Sciatic nerve (tissue), 2 donors: ENCODE results near the gene HOMER2. TPM values are rescaled to one million over a fixed set of nuclear protein-coding genes. Genes with fewer than 3 reads are reported as not detected.
"Not testable (repeated sequence)": the region's sequence is repeated elsewhere in the genome, so short reads cannot be mapped to it uniquely, and the experiment has no call there.

Source experiments
- ATAC-seq: fragments of 200-7000 bp; cut with Tn5 transposase; one replicate; pipeline ENCODE4 v1.9.1; 2020; ENCODE audit warnings: mild to moderate bottlenecking, moderate library complexity
- DNase-seq: peaks from one replicate; pipeline ENCODE4 v3.0.0-alpha.2; 2020; ENCODE audit warnings: low spot score
- intact Hi-C: fragments of 100-400 bp; cut with DNase I; formaldehyde crosslinking; loops from one replicate; pipeline ENCODE4 v1.14.2; 2022
- total RNA-seq: library from RNA; stranded (reverse); fragmentation: NEBNext Ultra II Directional; extraction: Animal tissue kit (Norgen Biotek cat#: 25700); gene quantifications from one replicate; pipeline ENCODE4 v1.2.1, GENCODE V29; 2021
- donor health status: DM: no; HTN: no; CAD: no.
- donor health status: DM: no; HTN: no; CAD: no.

Gene HOMER2
- total RNA-seq, 1 donor from 2014 or later = 13.2 TPM

DNA sequence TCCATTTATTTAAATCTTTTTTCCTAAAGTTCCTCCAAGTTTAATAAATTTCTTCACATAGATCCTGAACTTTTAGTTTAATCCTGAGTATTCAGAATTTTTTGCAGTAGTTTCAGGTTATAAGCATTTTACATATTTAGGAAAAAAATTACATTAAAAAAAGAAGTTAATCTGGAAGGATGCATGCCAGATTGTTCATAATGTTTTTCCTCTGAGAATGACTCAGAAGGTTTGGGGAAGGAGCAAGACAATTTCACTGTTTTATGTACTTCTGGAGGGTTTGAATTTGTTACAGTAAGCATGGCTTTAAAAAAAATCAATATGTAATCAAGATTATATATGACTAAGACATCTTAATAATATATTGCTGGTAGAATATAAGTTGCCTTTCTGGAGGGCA, 130.7 kb downstream of the HOMER2 start:
- DNase-seq, ATAC-seq, intact Hi-C loops: not testable (repeated sequence)

DNA sequence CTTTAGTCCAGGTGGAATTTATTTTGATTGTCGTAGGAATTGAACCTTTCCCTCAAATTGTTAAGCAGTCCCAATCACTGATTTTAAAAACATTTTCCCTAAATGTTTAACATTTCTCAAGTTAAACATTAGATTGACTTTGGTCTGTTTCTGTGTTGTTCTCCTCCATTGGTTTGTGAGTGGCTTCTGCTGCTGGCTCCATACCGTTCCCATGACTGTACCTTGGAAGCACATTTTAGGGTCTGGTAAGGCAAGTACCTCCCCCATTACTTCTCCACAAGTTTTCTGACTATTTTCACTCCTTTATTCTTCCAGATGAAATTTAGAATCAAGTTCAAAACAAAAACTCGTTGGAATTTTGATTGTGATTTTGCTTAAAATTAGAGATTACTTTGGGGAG, 131.1 kb downstream of the HOMER2 start:
- intact Hi-C loops, ATAC-seq, DNase-seq: not testable (repeated sequence)

DNA sequence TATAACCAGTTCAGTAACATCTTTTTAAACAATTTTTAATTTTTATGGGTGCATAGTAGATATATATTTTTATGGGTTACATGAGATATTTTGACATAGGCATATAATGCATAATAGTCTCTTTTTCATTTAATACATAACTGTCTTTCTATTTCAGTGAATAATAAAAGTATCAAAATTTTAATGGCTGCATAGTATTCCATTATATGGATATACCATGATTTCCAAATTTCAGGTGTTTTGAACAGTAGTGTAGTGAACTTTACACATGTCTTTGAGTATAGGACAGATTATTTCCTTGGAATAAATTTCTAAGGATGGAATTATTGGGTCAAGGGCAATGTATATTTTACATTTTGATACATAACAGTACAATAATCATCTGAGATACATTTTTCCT, 132.4 kb downstream of the HOMER2 start:
- DNase-seq (no peak), ATAC-seq (no peak)
- intact Hi-C loops = no loop called here

DNA sequence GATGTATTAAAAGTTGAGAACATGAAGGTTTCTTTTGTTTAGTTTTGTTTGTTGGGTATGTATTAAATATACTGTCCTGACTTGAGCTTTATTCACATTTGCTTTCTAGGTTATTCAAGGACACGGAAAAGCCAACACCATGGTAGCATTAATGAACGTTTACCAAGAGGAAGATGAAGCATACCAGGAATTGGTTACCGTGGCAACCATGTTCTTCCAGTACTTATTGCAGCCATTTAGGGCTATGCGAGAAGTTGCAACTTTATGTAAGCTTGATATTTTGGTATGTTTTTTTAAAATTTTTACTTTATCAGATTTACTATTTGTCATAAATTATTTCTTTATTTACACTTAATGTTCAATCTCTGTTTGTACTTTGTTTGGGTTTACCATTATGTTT, 139.5 kb downstream of the HOMER2 start:
- ATAC-seq (no peak), DNase-seq (no peak)
- intact Hi-C loops = no loop called here

DNA sequence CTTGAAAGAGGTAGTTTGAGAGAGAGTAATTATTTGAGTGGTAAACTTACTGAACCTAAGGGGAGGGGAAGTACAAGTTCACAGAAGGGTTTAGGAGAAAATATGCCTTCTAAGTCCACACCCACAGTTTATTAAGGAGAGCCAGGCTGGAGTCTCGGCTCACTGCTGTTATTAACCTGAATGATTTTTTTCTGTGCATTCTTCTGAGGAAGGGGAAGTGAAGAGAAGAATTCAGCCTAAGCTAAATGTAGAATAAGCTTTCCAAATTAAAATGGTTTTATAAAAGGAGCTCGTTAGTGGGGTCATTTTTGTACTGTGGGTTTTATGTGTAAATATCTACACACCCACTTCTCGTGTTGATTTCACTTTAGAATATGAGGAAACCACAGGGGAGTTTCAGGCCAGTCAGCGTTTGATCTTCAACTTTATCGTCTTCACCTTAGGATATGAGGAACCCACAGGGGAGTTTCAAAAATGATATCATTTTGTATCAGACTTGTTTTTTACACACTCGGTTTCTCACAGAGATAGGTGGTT, 141.6 kb downstream of the HOMER2 start:
- intact Hi-C loops = no loop called here
- no peak for DNase-seq
- no peak for ATAC-seq

DNA sequence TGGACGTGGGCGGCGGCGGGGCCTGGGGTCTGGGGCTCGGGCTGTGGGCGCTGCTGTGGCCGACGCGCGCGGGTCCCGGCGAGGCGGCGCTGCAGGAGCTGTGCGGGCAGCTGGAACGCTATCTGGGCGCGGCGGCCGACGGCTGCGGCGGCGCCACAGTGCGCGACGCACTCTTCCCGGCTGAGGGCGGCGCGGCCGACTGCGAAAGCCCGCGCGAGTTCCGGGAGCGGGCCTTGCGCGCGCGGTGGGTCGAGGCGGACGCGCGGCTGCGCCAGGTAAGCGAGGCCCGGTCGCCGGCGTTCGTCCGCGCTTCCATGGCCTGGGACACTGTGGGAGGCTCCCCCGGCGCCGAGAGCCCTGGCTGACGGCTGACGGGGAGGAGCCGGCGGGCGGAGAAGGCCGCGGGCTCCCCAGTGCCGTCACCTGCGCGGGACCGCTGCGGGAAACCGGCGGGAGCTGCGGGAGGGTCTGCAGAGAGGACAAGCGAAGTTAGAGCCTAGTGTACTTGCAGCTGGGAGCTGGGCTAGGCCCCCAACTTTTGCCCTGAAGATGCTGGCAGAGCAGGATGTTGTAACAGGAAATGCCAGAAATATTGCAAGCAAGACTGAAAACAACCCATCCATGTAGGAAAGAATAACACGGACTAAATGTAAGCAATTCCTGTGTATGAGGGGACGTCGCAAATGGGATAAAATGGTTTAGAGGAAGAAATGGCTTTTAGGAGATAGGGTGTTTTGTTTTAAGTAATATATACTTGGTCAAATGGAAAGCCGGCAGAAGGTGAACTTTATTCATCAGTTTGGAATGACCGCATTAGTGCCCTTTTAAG, 142.2 kb downstream of the HOMER2 start:
- ATAC-seq = no peak
- DNase-seq = no peak
- intact Hi-C loops = no loop called here

DNA sequence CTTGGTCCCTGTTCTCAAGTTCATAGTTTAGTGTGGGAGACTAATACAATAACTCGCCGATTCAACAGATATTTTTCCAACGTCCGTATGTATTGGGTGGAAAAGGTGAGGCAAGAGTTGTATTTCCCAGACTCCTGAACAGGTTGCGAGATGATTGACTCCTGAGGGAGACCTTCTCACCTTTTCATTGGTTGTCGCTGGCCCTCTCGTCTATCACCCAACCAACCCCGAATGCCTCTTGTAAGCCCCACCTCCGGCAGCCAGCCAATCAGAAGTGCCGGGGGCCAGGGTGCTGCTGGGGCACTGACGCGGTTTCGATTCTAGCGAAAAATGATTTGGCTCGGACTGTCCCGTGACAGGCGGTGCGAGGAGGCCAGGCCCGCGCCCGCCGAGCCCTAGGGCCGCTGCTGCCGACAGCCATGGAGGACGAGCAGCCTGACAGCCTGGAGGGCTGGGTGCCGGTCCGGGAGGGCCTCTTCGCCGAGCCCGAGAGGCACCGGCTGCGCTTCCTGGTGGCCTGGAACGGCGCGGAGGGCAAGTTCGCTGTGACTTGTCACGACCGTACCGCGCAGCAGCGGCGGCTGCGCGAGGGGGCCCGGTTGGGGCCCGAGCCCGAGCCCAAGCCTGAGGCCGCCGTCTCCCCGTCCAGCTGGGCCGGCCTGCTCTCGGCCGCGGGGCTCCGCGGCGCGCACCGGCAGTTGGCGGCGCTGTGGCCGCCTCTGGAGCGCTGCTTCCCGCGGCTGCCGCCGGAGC, 143.0 kb downstream of the HOMER2 start, which contains the start of gene WHAMM:
Gene WHAMM, plus strand, starts transcription at position 321 of the 753 bp plus-strand sequence. Its CDS starts 99 bp downstream, at position 420.
- DNase-seq = peak; percentile 99
- intact Hi-C loops = no loop called here
- peak; percentile 100 for ATAC-seq

DNA sequence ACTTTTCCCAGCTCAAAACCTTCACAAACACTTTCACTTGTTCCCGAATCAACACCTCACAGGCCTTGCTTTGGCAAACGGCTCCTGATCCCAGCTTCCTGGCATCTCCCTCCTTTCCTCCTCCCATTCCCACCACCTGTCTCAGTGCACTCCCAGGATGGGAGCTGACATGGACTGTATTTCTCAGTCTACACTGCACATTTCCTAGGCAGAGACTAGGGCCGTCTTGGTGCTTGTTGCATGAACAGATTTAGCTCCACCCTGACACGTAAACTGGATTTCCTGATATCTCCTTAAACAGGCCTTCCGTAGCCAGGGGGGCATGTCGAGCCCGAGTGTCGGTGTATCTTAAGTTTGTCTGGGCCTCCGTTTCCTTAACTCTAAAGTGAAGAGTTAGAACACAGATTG, 143.9 kb downstream of the HOMER2 start:
- intact Hi-C loops = no loop called here
- DNase-seq (no peak), ATAC-seq (no peak)

DNA sequence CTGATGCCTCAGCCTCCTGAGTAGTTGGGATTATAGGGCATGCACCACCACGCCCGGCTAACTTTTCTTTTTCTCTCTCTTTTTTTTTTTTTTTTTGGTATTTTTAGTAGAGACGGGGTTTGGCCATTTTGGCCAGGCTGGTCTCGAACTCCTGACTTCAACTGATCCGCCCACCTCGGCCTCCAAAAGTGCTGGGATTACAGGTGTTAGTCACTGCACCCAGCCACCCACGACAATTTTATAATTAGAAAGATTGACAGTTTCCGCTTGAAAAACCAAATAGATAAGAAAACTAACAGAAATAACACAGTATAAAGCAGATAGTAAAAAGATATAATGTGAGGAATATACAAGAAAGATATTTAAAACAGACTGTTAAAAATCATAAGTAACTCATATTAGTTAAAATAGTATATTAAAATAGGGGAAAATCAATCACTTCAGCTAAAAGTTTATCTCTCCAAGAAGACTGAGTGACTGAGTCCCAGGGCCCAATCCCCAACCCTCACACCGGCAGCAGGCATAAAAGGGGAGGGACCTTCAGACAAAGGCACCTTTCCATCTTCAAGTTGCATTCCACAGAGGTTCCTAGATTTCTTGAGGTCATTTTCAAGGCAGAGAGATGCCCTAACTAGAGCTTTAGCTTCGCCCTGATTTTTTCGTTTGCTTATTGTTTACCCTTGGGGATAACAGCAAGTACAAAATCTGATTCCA, 144.4 kb downstream of the HOMER2 start:
- intact Hi-C loops = no loop called here
- ATAC-seq (no peak), DNase-seq (no peak)

DNA sequence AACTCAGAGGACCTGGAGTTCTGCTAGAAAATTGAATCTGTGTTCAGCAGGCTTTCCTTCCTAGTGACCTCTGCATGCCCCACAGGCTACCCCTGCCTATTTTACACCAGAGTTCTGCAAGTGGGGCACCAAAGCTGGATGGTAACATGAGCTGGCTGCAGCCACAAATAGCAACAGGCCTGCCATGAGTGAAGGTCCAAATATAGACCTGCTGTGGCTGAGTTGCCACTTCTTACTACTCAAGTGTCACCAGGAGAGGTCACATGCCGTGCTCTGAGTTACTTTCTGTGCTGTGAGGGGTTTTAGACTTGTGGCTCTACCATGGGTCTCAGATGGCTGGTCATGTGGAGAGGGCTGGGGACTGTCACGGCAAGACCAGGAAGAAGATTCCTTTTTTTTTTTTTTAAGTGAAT, 146.5 kb downstream of the HOMER2 start, which contains the start of gene FSD2:
Gene FSD2, minus strand, starts transcription at position 76 of the 413 bp plus-strand sequence. CDS start 18,679 bp downstream, outside the sequence.
- DNase-seq (no peak), ATAC-seq (no peak)
- intact Hi-C loops = no loop called here

DNA sequence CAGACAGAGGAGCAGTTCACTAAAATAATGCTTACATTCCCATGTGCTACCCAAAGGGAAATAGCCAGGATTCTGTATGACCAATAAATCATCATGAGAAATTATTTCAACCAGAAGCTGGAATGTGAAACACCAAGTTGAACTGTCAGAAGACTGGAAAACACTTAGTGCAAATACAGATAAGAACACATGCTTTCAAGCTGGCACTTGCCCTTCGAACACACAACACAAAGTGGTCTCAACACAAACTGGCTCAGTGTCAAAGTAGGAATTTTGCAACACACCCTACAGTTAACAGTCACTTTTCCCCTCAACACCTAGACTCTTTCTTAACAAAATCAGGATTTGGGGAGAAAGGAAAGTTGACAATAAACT, 148.0 kb downstream of the HOMER2 start:
- no peak for ATAC-seq
- DNase-seq = no peak
- intact Hi-C loops = no loop called here

DNA sequence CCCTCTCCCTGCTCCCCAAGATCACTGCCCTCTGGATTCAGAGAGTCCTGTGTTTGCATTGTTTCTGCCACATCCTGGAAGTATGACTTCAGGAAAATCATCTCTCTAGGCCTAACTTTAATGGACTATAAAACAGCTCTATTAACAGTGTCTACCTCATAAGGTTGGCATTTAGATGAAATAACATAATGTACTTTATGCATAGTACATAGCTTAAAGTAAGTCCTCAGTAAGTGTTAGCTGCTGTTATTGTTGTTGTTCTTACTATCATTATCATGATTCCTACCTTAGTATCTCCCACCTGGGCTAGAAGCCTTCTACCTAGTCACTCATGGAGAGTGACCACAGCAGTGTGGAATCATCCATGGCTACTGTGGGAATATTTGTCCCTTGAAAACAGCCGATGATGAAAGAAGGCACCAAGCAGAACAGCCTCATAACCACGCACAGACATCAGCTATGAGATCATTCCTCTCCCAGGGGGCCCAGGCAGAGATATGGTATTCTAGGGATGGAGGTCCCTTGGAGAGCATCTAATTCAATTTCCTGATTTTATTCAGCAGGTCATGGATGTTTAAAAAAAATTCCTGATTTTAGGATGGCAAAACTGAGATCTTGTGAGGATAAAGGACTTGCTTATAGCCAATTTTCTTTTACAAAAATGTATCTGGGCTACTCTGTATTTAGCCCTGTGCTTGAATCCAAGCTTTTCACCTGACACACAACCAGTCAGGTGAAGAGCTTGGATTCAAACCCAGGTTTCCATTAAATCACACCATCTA, 148.5 kb downstream of the HOMER2 start:
- DNase-seq = no peak
- ATAC-seq = no peak
- intact Hi-C loops = no loop called here

DNA sequence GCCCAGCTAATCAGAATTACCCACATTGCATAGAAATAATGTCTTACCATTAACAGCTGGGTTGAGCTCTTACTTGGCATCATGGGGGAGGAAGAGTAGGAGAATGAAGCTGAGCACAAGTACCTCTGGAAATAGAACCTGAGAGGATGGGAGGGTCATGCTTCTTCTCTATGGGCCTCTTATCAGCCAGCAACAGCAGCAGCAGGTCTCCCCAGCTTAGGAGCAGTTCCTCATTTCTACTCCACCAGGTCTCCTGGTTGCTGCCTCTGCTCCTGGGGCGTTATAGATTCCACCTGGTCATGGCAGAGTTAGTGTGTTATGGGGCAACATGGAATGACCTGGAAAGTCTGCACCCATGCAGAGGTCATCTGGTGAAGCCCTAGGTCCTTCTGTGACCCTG, 150.0 kb downstream of the HOMER2 start:
- ATAC-seq = no peak
- intact Hi-C loops = no loop called here
- DNase-seq = no peak

DNA sequence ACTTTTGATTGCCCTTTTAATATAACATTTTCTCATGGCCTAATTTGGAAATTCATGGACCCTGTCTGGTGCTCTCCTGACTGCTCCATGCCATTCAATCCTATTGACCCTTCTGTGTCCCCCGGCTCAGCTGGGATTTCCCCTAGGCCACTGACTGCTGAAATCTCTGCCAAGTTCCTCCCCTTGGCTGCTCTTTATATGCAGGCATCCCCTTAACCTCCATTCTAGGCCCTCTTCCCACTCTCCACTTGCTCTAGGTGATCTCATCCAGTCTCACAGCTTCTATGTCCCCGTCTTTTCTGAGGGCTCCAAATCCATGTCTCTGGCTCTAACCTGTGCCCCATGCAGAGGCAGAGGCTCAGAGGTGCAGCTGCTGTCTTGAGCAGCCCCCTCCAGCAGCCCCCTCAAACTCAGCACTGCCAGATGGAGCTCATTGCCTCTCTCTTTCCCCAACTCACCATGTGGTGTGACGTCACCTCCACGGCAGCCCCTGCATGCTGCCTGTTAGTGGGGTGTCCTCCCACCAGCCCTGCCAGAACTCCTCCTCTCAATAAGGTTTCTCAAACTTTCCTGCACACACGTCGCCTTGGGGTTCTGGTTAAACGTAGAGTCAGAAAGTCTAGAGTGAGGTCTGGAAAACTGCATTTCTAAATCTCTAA, 153.2 kb downstream of the HOMER2 start:
- no peak for ATAC-seq
- intact Hi-C loops = no loop called here
- DNase-seq = no peak
